HCT116 (cell line): Measurements from ENCODE around the gene APBB2. TPM values are rescaled to one million over a fixed set of nuclear protein-coding genes. Genes with fewer than 3 reads are reported as not detected.

Experiments used
- ATAC-seq: fragments of 200-7000 bp; cut with Tn5 transposase; 2 replicates; pipeline ENCODE4 v1.9.1; 2020; ENCODE audit warnings: mild to moderate bottlenecking, moderate library complexity
- BruUV-seq: library from RNA; stranded (reverse); fragments of 400-500 nt; replicated peaks from 2 replicates; lab custom pipeline; 2021; lab: Mats Ljungman, UMichigan
- CTCF ChIA-PET: fragments of 300-600 bp; sonication (Branson Sonifier 250); formaldehyde crosslinking; loops from one replicate; lab custom pipeline; 2021; ENCODE audit warnings: antibody characterized with exemption; lab: Charles Lee
- POLR2A ChIA-PET: fragments of 300-600, 350-600 bp; sonication (Branson Sonifier 250); formaldehyde crosslinking; loops from one replicate; lab custom pipeline; 2021; ENCODE audit warnings: antibody characterized with exemption; lab: Charles Lee
- RAD21 ChIA-PET, 2 experiments: fragments of 300-600 bp; sonication (Branson Sonifier 250); formaldehyde crosslinking; loops; one replicate each; lab custom pipeline; 2023; ENCODE audit warnings: low total read pairs in 2 of 2; ENCODE audit not compliant: uncharacterized antibody in 2 of 2, unreplicated experiment in 2 of 2, low non-redundant PET in 1 of 2; lab: Charles Lee
- DNase-seq: peaks from one replicate; pipeline ENCODE4 v3.0.0-alpha.2; 2010; ENCODE audit warnings: low read depth, low spot score
- H2AFZ ChIP-seq: fragments of 200-600 bp; shearing (Covaris generic), sonication (generic); 2 replicates; pipeline ENCODE4 v1.6.1; 2017; ENCODE audit warnings: low read depth, mixed run types, mixed read lengths, antibody characterized with exemption, low read length; ENCODE audit not compliant: poor library complexity, severe bottlenecking
- H3K27ac ChIP-seq: 2 replicates; pipeline ENCODE4 v1.5.1; 2012; ENCODE audit warnings: low read depth, low read length
- H3K27me3 ChIP-seq: fragments of 200-600 bp; sonication (generic); 2 replicates; pipeline ENCODE4 v1.6.1; 2016; ENCODE audit warnings: mixed run types, low read length, mixed read lengths; ENCODE audit not compliant: insufficient read depth
- H3K36me3 ChIP-seq, 2 experiments: fragments of 200-500 bp in 1 of 2; fragments of 200-600 bp in 1 of 2; sonication (Bioruptor generic) in 1 of 2; sonication (generic) in 1 of 2; 2 replicates each; pipeline versions ENCODE4 v1.5.1 to v1.6.1; 2014 to 2016; ENCODE audit warnings: low read length in 2 of 2, inconsistent platforms in 1 of 2, mixed read lengths in 1 of 2, mixed run types in 1 of 2; ENCODE audit not compliant: insufficient read depth in 2 of 2, control insufficient read depth in 1 of 2
- H3K4me1 ChIP-seq, 2 experiments: fragments of 200-600 bp in 1 of 2; sonication (generic) in 1 of 2; 2 replicates each; pipeline versions ENCODE4 v1.5.1 to v1.6.1; 2012 to 2017; ENCODE audit warnings: low read length in 2 of 2, inconsistent platforms in 1 of 2, mild to moderate bottlenecking in 1 of 2, mixed read lengths in 1 of 2, mixed run types in 1 of 2, moderate library complexity in 1 of 2; ENCODE audit not compliant: insufficient read depth in 2 of 2, control insufficient read depth in 1 of 2
- H3K4me2 ChIP-seq: fragments of 200-600 bp; sonication (generic); 2 replicates; pipeline ENCODE4 v1.6.1; 2017; ENCODE audit warnings: mixed run types, low read length, mixed read lengths
- H3K4me3 ChIP-seq, 2 experiments: fragments of 200-600 bp in 1 of 2; sonication (generic) in 1 of 2; replicated peaks in 1 of 2; 2 replicates each; pipeline ENCODE4 v1.5.1; 2011 to 2016; ENCODE audit warnings: low read length in 2 of 2, control low read depth in 1 of 2, low read depth in 1 of 2, mild to moderate bottlenecking in 1 of 2, mixed read lengths in 1 of 2, mixed run types in 1 of 2
- H3K79me2 ChIP-seq: fragments of 200-600 bp; sonication (generic); 2 replicates; pipeline ENCODE4 v1.6.1; 2017; ENCODE audit warnings: mild to moderate bottlenecking, mixed run types, low read length, moderate library complexity, mixed read lengths; ENCODE audit not compliant: insufficient read depth
- H3K9ac ChIP-seq: fragments of 200-600 bp; sonication (generic); 2 replicates; pipeline ENCODE4 v1.6.1; 2016; ENCODE audit warnings: low read length, mixed read lengths
- H3K9me2 ChIP-seq: fragments of 200-600 bp; sonication (generic), shearing (Covaris generic); 2 replicates; pipeline ENCODE4 v1.6.1; 2017; ENCODE audit warnings: mixed run types, mild to moderate bottlenecking, moderate library complexity; ENCODE audit not compliant: insufficient read depth
- H3K9me3 ChIP-seq, 2 experiments: fragments of 200-500 bp in 1 of 2; fragments of 200-600 bp in 1 of 2; sonication (Bioruptor generic) in 1 of 2; sonication (generic) in 1 of 2; 2 replicates each; pipeline ENCODE4 v1.6.1; 2014 to 2017; ENCODE audit warnings: low read length in 2 of 2, mixed read lengths in 2 of 2, inconsistent platforms in 1 of 2, low read depth in 1 of 2, mild to moderate bottlenecking in 1 of 2, mixed run types in 1 of 2, moderate library complexity in 1 of 2; ENCODE audit not compliant: control insufficient read depth in 1 of 2, insufficient read depth in 1 of 2
- H4K20me1 ChIP-seq: fragments of 200-600 bp; sonication (generic), shearing (Covaris generic); 2 replicates; pipeline ENCODE4 v1.6.1; 2017; ENCODE audit warnings: mixed run types, mild to moderate bottlenecking, moderate library complexity; ENCODE audit not compliant: insufficient read depth
- CBX3 ChIP-seq: IDR thresholded peaks from 2 replicates; pipeline ENCODE4 v1.6.1; 2012; ENCODE audit warnings: low read depth
- CEBPB ChIP-seq: IDR thresholded peaks from 2 replicates; pipeline ENCODE4 v1.6.1; 2012; ENCODE audit warnings: low read depth
- EGR1 ChIP-seq: IDR thresholded peaks from 2 replicates; pipeline ENCODE4 v1.6.1; 2012; ENCODE audit warnings: low read depth
- ELF1 ChIP-seq: IDR thresholded peaks from 2 replicates; pipeline ENCODE4 v1.6.1; 2012; ENCODE audit warnings: low read depth, borderline replicate concordance
- EZH2phosphoT487 ChIP-seq: fragments of 200-600 bp; IDR thresholded peaks from 2 replicates; pipeline ENCODE4 v1.6.1; 2018; ENCODE audit warnings: antibody characterized with exemption, borderline replicate concordance
- FOSL1 ChIP-seq: IDR thresholded peaks from 2 replicates; pipeline ENCODE4 v1.6.1; 2012; ENCODE audit warnings: low read depth
- JUND ChIP-seq: IDR thresholded peaks from 2 replicates; pipeline ENCODE4 v1.6.1; 2012
- POLR2A ChIP-seq: IDR thresholded peaks from 2 replicates; pipeline ENCODE4 v1.7.0; 2011; ENCODE audit warnings: borderline replicate concordance; ENCODE audit not compliant: insufficient read depth, insufficient read length; ENCODE audit errors: extremely low read depth
- POLR2AphosphoS5 ChIP-seq: IDR thresholded peaks from 2 replicates; pipeline ENCODE4 v1.6.1; 2011; ENCODE audit warnings: mild to moderate bottlenecking, low read depth, low read length, moderate library complexity
- RAD21 ChIP-seq: IDR thresholded peaks from 2 replicates; pipeline ENCODE4 v1.6.1; 2012; ENCODE audit warnings: low read depth, mild to moderate bottlenecking
- SIN3A ChIP-seq: IDR thresholded peaks from 2 replicates; pipeline ENCODE4 v1.6.1; 2012; ENCODE audit warnings: low read depth
- SP1 ChIP-seq: IDR thresholded peaks from 2 replicates; pipeline ENCODE4 v1.6.1; 2012; ENCODE audit warnings: low read depth
- SRF ChIP-seq: IDR thresholded peaks from 2 replicates; pipeline ENCODE4 v1.6.1; 2012; ENCODE audit warnings: low read depth
- TCF7L2 ChIP-seq: IDR thresholded peaks from 2 replicates; pipeline ENCODE4 v1.7.0; 2011; ENCODE audit warnings: borderline replicate concordance, inconsistent platforms; ENCODE audit not compliant: insufficient read depth, insufficient read length; ENCODE audit errors: extremely low read depth
- YY1 ChIP-seq: IDR thresholded peaks from 2 replicates; pipeline ENCODE4 v1.6.1; 2011; ENCODE audit warnings: low read length, low read depth, moderate library complexity, mild to moderate bottlenecking; ENCODE audit not compliant: insufficient replicate concordance; ENCODE audit errors: extremely low read depth
- ZNF274 ChIP-seq: fragments of 200-500 bp; sonication (Bioruptor generic); IDR thresholded peaks from 2 replicates; pipeline ENCODE4 v1.6.1; 2014; ENCODE audit warnings: mild to moderate bottlenecking, low read depth, low read length, inconsistent platforms
- intact Hi-C: fragments of 100-400 bp; cut with micrococcal nuclease; formaldehyde crosslinking; loops from 2 replicates; pipeline ENCODE4 v1.10.0; 2022
- total RNA-seq: library from RNA; stranded (reverse); gene quantifications from one replicate; pipeline ENCODE4 v1.2.1, GENCODE V29; 2021; ENCODE audit not compliant: unreplicated experiment
- TF ChIP-seq, protein P1 (sequence below): IDR thresholded peaks from 2 replicates; pipeline ENCODE4 v1.6.1; 2012; ENCODE audit warnings: low read depth
- TF ChIP-seq, protein P2 (sequence below): IDR thresholded peaks from 2 replicates; pipeline ENCODE4 v1.6.1; 2011; ENCODE audit warnings: mild to moderate bottlenecking, low read length, moderate library complexity; ENCODE audit not compliant: insufficient replicate concordance; ENCODE audit errors: extremely low read depth
- TF ChIP-seq, protein P3 (sequence below): IDR thresholded peaks from 2 replicates; pipeline ENCODE4 v1.6.1; 2012
- TF ChIP-seq, protein P4 (sequence below): IDR thresholded peaks from 2 replicates; pipeline ENCODE4 v1.6.1; 2012

APBB2 gene
- total RNA-seq, 1 experiment from 2014 or later, result 72.5 TPM

DNA sequence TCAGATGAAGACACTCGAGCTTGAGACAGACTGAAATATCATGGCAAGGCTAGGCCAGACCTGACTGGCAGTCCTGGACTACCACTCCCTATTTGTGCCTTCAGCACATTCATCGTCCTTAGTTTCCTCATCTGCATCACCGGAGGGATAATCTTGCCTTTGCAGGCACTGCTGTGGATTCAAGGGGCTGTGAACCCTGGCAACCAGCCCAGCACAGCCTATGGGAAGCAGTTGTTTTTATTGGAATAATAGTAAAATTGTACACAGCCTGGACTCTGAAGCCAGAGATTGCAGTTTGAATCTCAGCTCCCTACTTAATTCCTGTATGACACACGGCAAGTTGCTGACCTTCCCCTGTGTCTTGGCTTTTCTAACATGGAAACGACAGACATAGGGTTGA, 303.6 kb downstream of the APBB2 start:
- peaks cover 33 to 40% of the 10 kb centered on the region in 2 experiments for H3K4me1 ChIP-seq
- H4K20me1 ChIP-seq, result no peaks in the 10 kb centered on the region
- CTCF ChIA-PET, result interaction anchor here (1.5 to 3.8 kb wide), 2 partner anchors 14 to 15 kb away, joined by 6 to 21 read pairs; no protein-coding TSS in a partner anchor
- no peak overlapping the region for H2AFZ ChIP-seq
- DNase-seq, result no peak
- H3K27me3 ChIP-seq, result no peaks in the 10 kb centered on the region
- no peak overlapping the region for H3K4me3 ChIP-seq
- no peak for ATAC-seq
- no peaks in the 10 kb centered on the region for H3K79me2 ChIP-seq
- H3K9me2 ChIP-seq, result no peaks in the 10 kb centered on the region
- no peaks in the 10 kb centered on the region for H3K9me3 ChIP-seq
- 0 out of 2 replicates have a peak overlapping the region, but pooled peaks have one; percentile 68 for H3K9ac ChIP-seq
- TF ChIP-seq SRF (no peak), POLR2A (no peak), EZH2phosphoT487 (no peak), ZNF274 (no peak), TCF7L2 (no peak), EGR1 (no peak), YY1 (no peak), CBX3 (no peak), JUND (no peak), SP1 (no peak), POLR2AphosphoS5 (no peak), CEBPB (no peak), SIN3A (no peak), ELF1 (no peak), FOSL1 (no peak), RAD21 (no peak)
- TF ChIP-seq, protein P1, sequence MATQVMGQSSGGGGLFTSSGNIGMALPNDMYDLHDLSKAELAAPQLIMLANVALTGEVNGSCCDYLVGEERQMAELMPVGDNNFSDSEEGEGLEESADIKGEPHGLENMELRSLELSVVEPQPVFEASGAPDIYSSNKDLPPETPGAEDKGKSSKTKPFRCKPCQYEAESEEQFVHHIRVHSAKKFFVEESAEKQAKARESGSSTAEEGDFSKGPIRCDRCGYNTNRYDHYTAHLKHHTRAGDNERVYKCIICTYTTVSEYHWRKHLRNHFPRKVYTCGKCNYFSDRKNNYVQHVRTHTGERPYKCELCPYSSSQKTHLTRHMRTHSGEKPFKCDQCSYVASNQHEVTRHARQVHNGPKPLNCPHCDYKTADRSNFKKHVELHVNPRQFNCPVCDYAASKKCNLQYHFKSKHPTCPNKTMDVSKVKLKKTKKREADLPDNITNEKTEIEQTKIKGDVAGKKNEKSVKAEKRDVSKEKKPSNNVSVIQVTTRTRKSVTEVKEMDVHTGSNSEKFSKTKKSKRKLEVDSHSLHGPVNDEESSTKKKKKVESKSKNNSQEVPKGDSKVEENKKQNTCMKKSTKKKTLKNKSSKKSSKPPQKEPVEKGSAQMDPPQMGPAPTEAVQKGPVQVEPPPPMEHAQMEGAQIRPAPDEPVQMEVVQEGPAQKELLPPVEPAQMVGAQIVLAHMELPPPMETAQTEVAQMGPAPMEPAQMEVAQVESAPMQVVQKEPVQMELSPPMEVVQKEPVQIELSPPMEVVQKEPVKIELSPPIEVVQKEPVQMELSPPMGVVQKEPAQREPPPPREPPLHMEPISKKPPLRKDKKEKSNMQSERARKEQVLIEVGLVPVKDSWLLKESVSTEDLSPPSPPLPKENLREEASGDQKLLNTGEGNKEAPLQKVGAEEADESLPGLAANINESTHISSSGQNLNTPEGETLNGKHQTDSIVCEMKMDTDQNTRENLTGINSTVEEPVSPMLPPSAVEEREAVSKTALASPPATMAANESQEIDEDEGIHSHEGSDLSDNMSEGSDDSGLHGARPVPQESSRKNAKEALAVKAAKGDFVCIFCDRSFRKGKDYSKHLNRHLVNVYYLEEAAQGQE, result no peak
- TF ChIP-seq, protein P2, sequence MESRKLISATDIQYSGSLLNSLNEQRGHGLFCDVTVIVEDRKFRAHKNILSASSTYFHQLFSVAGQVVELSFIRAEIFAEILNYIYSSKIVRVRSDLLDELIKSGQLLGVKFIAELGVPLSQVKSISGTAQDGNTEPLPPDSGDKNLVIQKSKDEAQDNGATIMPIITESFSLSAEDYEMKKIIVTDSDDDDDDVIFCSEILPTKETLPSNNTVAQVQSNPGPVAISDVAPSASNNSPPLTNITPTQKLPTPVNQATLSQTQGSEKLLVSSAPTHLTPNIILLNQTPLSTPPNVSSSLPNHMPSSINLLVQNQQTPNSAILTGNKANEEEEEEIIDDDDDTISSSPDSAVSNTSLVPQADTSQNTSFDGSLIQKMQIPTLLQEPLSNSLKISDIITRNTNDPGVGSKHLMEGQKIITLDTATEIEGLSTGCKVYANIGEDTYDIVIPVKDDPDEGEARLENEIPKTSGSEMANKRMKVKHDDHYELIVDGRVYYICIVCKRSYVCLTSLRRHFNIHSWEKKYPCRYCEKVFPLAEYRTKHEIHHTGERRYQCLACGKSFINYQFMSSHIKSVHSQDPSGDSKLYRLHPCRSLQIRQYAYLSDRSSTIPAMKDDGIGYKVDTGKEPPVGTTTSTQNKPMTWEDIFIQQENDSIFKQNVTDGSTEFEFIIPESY, result no peak
- TF ChIP-seq, protein P3, sequence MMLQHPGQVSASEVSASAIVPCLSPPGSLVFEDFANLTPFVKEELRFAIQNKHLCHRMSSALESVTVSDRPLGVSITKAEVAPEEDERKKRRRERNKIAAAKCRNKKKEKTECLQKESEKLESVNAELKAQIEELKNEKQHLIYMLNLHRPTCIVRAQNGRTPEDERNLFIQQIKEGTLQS, result no peak
- TF ChIP-seq, protein P4, sequence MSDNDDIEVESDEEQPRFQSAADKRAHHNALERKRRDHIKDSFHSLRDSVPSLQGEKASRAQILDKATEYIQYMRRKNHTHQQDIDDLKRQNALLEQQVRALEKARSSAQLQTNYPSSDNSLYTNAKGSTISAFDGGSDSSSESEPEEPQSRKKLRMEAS, result no peak
- POLR2A ChIA-PET, result no interaction called here
- no TSS peak for BruUV-seq
- intact Hi-C loops, result no loop called here
- H3K36me3 ChIP-seq, result no peaks in the 10 kb centered on the region
- peak overlapping the region; percentile 78 for H3K27ac ChIP-seq
- RAD21 ChIA-PET, result no interaction called here
- H3K4me2 ChIP-seq, result peak overlapping the region; percentile 83; the same call in 1 of the 2 replicates
